Stomach (tissue), 4 donors: ENCODE measurements around the gene AFAP1.

Source experiments
- EP300 ChIP-seq: sonication (generic); formaldehyde crosslinking; IDR thresholded peaks from one replicate; pipeline ENCODE4 v1.6.1; 2017; ENCODE audit warnings: antibody characterized with exemption
- TF ChIP-seq, protein P1 (sequence below), 7 experiments: fragments of 450-650 bp in 4 of 7; fragments of 200-600 bp in 3 of 7; sonication (generic) in 3 of 7; IDR thresholded peaks; one replicate each; pipeline ENCODE4 v1.5.1; 2016 to 2019; ENCODE audit warnings: antibody characterized with exemption in 7 of 7, control low read depth in 2 of 7, mild to moderate bottlenecking in 1 of 7

DNA sequence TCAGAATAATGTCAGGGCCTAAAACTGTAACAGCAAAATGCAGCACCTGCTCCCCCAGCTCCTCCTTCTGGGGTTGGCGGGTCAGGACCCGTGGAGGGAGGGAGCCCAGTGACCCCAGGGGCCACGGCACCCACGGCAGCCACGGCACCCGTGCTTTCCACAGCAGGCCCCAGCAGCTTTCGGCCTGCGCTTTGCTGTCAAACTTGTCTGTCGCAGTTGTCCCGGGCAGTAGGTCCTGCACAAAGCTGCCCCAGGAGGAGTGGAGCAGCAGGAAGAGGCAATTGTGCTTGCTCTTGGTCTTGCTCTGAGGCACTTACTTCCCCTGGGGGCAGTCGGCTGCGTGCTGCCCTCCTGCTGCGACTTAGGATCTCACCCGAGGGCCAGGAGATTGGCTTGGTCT is 183.6 kb downstream of the AFAP1 start:
- TF ChIP-seq, protein P1, sequence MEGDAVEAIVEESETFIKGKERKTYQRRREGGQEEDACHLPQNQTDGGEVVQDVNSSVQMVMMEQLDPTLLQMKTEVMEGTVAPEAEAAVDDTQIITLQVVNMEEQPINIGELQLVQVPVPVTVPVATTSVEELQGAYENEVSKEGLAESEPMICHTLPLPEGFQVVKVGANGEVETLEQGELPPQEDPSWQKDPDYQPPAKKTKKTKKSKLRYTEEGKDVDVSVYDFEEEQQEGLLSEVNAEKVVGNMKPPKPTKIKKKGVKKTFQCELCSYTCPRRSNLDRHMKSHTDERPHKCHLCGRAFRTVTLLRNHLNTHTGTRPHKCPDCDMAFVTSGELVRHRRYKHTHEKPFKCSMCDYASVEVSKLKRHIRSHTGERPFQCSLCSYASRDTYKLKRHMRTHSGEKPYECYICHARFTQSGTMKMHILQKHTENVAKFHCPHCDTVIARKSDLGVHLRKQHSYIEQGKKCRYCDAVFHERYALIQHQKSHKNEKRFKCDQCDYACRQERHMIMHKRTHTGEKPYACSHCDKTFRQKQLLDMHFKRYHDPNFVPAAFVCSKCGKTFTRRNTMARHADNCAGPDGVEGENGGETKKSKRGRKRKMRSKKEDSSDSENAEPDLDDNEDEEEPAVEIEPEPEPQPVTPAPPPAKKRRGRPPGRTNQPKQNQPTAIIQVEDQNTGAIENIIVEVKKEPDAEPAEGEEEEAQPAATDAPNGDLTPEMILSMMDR (IDR thresholded peaks at IDR 0.05) = no peak
- TF ChIP-seq EP300 = no peak
